CD4-positive, alpha-beta T cell treated with Interleukin-4 for 4 hours (primary cell): ENCODE data around the gene SULT4A1.

ENCODE experiments used
- DNase-seq: peaks from one replicate; pipeline ENCODE4 v3.0.0-alpha.2; 2020

Gene SULT4A1

GRCh38 chr22:43827003-43827735 is 35.1 kb downstream of the SULT4A1 start:
- DNase-seq: no peak

DNA sequence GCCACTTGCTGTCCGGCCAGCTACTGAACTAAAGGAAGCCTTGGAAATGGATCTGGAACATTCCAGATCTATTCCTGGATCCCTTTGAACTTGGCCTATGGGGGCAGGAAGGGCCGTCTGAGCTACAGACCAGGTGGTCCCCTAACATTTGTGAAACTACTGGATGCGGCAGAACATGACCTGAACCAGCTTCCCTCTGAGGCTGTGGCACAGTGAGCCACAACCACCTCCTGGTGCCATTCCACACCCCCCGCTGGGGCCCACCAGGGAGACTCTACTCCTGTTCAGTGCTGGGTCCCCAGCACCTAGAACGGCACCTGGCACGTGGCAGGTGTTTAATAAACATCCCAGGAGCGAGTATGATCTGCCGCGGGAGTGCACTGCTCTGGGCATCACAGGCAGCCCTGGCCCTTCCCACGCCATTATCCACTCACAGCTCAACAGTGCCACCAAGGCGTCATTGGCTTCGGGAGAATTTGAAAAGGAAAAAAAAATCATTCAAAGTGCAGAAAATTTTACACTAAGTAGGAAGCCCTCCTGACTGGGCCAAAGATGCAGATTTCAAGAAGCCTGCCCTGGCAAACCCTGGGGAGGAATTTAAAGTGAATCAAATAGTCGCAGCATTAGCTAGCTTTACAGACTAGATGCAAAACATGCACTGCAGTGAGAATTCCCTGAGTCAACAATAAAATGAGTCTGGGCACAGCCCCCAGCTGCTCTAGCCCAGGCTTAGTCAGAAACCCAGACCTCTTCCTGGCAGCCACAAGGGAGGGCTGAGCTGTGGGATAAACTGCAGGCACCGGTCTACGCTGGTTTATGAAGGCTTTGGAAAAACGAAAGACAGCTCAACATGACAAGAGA is 35.9 kb downstream of the SULT4A1 start:
- DNase-seq: no peak

- no peak for DNase-seq
Observed at GRCh38 chr22:43825651-43826050, 36.7 kb downstream of the SULT4A1 start.

DNA sequence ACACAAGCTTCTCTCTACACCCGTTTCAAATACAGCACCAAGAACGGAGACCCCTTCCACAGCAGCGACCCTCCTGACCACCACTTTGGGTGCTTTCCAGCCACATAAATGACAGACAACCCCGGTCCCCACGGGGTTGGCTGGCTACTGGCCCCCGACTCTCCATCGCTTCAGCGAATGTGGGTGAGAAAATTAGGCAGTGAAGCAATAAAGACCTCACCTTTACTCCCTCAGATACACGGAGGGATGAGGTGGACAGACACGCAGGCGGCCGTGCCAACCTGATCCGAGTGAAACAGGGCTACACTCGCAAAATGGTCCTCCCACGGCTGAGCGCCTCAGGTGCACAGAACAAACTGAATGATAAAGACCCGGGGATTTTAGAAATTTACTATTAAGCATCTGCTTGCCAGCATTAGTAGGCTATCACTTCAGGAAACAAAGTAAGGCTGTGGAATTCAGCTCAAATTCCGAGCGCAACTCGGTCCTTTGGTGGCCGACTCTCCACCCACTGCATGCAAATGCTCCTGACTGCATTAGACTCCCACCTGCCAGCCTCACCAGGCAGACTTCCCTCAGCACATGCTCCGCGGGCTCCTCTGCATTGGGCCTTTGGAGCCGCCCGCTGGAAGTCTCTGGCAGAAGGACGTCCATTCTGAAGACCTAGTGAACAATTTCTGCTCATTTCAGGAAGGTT is 37.4 kb downstream of the SULT4A1 start:
- DNase-seq: no peak

DNA sequence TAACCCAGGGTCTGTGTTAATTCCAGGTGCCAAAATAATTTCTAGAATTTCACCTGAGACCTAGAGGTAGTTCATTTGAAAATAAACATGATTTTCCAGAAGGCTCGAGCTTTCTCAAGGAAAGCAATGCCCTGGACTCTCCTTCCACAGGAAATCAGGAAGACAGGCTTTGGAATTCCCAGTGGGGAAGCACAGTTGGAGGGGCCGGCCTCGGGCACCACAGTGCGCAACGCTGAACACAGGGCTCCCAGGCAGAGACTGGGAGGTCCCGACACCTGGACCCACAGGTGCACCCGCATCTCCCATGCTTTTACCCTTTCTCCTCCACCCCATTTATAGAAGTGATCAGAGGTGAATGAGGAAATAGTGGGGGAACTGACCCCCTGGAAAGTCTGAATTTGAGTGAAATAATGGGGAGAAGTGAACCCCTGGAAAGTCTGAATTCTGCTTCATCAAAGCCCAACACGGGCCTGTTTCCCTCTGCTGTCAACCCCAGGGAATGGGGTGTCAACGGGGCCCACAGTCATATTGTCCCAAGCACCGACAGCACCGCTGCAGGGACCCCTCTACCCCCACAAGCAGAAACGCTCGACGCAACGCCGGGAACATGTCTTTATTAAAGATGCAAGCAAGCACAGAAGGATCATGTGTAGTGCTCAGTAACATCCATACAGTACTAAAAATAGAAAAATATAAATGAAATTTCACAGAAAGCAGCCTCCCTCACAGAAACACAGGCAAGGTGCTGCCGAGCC is 38.2 kb downstream of the SULT4A1 start:
- DNase-seq: no peak

DNA sequence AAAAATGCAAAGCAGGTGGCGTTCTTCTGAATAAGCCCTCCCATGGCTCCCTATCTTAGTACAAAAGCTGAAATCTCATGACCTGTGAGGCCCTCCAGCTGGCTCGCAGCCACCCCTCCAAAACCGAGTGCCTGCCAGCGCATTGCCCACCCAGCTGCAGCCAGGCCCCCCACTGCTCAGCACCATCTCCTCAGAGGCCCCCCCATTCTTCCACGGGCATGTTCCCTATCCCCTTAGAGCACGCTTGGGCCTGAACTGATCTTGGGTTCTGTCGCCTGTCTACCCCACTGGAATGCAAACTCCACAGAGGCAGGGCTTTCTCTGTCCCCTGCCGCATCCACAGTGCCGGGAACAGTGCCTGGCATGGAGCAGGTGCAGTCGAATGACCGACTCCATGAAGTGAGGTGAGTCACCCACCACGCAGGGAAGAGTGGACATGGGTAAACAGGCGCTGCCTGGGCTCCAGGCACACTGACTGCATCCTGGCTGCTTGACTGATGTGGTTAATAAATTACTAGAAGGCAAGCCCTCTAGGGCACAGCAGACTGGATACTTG is 38.9 kb downstream of the SULT4A1 start:
- no peak for DNase-seq

DNA sequence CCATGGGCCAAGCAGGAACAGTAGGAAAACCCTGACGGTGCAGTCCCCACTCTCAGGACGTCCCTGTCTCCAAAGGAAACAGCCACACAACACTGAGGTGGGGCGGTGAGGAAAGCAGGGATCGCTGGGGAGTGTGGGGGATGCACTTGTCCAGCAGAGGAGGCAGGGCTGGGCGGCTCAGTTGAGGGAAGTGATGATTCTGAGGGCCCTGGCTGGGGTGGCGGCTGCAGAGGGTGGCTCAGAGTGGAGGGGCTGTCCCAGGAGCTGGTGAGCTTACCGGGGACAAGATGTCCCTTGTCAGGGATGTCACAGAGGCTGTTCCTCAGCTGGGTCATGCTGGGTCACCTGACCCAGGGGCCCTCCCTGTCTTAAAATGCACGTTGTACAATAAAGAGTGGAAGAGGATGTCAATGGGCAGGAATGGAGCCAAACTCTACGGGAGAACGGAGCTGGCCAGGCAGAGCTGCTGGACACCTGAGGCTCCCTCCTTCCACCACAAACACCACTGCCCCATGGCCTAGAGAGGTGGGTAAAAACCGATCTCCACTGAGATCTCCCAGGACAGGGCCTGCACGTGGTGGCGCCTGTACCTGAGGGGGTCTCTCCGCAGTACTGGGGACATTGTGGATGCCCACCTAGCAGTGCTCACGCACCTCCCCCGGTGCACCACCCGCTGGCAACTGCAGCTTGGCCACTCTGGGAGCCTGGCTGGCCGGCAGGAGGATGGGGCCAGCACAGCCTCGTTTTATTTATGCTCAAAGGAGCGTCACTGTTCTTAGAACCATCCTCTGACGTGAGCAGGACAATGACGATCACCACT is 40.5 kb downstream of the SULT4A1 start:
- DNase-seq: no peak

- no peak for DNase-seq
Observed at GRCh38 chr22:43820651-43821305, 41.5 kb downstream of the SULT4A1 start.

DNA sequence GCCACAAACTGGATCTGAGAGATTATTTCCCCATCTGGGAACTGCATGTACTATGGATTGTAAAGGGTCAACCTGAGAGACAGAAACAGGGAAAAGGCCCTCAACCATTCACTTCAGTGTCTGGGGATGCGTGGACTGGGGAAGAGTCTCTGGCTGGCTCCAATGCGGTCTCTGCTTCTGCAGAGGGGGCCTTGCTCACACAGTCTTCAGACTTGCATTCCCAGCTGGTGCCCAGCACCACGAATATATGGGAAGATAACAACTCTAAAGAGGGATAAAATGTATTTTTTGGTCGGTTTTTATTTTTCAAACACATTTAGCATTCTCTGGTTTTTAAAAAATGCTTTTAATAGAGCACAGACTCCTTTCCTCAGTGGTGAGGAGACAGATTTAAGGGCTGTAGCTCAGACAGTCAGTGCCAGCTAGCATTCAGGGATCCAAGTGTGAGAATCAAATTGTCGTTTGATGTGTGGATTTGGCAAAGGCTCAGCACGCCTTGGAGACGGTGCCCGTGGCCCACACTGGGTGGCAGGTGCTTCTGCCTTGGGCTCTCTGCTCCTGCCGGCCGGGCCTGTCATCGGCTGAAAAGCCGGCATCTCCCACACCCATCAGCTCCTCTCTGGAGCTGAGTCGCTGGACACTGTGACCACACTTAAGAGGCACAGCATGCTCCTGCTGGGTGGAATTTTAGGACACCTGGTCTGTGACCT is 42.2 kb downstream of the SULT4A1 start:
- DNase-seq: no peak

- DNase-seq: no peak
Observed at GRCh38 chr22:43819421-43819921, 42.8 kb downstream of the SULT4A1 start.

GRCh38 chr22:43818981-43819380 is 43.3 kb downstream of the SULT4A1 start:
- no peak for DNase-seq

DNA sequence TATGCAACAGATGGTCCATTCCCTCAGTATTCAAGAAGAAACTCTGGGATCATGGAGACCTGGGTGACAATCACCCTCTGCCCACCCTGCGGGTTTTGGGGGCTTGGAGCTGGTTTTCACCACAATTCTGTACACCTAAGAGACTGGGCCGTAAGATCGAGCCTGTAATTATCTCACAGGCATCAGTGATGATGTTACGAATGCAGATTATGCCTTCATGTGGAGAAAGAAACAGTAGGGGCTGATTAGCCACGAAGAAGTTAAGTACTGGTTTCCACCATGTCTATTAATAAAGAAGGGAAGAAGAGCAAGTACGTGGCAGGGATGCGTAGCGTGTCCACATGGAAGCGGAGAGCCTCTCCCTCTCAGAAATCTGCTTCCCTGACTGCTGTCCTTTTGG is 44.9 kb downstream of the SULT4A1 start:
- DNase-seq: no peak

DNA sequence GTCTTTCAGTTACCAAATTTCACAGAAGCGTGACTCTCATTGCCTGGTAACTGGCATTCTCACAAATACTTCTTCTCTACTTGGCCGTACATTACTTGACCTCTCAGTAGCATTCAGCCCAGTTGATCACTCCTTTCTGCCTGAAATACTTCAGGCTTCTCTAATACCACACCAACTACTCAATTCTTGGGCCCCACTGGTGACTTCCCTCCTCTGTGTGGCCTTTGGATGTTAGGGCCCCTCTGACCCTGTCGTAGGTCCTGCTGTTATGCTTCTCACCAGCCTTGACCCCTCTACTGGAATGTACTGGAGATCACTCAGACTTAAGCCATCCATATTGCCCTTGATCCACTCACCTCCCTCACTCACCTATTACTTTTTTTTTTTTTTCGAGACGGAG is 48.0 kb downstream of the SULT4A1 start:
- no peak for DNase-seq

DNA sequence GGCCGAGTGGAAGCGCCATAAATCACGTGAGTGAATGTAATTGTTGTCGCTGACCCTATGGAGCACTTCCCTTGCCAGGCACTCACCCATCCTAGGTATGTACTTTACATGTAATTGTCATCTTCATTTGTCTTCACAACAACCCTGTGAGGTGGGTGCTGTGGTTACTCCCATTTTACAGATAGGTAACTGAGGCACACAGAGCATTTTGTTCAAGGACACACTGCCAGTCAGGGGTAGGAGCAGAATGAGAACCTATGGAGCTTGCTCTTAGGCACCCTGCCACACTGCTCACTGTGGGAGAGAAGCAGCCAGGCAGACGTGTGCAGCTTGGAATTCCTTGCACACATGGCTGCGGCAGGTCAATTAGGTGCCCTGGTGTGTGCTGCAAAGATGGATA is 49.4 kb downstream of the SULT4A1 start:
- no peak for DNase-seq

DNA sequence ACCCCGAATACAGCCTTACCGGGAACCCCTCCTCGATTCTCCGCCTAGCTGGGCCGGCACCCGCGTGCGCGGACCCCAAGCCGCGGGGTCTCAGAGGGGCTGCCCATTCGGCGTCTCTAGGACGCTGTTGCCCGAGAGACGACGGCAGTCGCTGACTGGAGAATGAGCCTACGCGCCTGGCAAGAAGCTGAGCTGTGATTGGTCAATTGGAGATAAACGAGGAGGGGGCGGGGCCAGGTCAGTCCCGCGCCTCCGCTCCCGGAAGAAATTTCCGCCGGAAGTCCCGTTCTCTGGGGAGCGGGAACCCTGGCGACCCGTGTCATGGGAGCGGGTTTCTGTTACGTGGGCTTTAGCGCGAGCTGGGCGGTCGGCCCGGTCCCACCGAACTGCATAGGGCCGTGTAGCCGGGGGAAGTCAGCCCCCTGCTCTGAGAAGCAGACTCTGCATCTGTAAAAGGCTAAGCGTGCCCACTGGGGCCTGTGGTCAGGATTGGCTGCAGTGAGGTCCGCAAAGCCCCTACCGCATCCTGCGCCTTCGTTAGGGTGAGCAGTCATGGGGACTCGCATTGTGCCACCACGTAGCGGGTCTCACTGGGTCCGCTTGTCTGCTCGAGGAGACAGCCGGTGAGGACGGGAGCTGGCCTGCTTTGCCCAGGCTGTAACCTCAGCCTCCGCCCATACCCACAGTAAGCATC is 50.0 kb downstream of the SULT4A1 start, which contains the start of gene EFCAB6:
Gene EFCAB6 (minus strand): TSS at position 157 of the 694 bp plus-strand sequence. CDS start 29,987 bp downstream, outside the sequence.
- peak; percentile 88 for DNase-seq

DNA sequence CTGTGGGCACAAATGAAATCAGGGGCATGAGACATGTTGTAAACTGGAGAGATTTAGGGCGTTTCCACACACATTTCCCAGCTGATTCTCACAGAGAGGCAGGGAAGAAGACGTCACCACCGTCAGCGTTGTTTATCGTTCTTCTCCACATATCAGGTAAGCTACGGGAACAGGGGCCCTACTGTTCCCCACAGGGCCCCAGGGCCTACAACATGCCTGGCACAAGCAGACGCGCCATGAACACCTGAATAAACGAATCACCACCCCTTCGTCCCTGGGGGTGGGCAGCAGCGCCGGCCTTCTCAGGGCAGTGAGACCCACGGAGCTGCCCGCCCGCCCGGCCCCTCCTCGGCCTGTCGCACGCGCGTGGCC is 50.5 kb downstream of the SULT4A1 start:
- no peak for DNase-seq

DNA sequence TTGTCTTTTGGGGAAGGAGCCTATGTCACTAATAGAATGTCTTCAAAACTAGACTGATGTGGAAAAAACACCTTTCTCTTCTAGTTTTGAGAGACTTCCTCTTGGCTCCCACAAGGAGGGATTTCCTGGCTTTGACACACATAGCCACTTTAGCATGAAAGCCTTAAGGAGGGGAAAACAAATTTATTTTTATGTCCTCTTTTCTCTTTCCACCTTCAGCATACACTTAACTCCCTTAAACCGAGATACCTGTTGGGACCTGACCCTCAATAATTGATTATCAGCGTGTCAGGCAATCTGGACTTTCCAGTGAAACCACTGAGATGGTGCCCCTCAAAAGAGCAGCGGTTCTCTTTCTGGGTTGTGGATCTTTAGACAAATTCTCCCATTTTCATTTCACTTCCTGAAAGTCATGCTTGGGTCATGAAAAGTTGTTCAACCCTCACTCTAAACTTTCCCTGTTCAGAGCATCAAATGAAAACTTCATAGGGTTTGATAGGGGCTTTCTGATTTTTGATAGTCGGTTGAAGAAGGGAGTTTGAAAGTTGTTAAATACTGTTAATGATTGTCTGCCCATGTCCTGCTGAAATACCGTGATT is 59.3 kb downstream of the SULT4A1 start:
- no peak for DNase-seq

- DNase-seq: no peak
Observed at GRCh38 chr22:43800970-43801369, 61.3 kb downstream of the SULT4A1 start.

DNA sequence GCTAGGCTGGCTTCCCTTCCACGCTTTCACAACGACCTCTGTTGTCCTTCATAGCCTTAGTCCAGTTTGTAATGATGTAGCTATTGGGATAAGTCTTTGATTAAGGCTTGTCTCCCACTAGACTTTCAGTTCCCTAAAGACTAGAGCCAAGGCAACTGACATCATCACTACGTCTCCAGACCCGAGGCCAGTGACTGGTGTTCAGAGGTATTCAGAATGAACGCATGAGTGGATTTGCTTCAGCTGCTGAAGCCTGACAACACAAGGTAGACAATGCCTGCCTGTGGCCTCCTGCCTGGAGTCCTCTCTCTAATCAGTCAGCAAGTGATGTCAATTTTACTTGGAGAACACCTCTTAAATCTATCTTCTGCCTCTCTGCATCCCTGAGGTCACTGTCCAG is 63.8 kb downstream of the SULT4A1 start:
- no peak for DNase-seq
